ENCODE data around the gene TMEM132C. TPM values are rescaled to one million over a fixed set of nuclear protein-coding genes. Genes with fewer than 3 reads are reported as not detected.

The TMEM132C gene
- total and polyA plus RNA-seq, 2 donors (not counting 3 experiments of a cell fraction or from before 2014, with no cell fraction given) = not detected

DNA sequence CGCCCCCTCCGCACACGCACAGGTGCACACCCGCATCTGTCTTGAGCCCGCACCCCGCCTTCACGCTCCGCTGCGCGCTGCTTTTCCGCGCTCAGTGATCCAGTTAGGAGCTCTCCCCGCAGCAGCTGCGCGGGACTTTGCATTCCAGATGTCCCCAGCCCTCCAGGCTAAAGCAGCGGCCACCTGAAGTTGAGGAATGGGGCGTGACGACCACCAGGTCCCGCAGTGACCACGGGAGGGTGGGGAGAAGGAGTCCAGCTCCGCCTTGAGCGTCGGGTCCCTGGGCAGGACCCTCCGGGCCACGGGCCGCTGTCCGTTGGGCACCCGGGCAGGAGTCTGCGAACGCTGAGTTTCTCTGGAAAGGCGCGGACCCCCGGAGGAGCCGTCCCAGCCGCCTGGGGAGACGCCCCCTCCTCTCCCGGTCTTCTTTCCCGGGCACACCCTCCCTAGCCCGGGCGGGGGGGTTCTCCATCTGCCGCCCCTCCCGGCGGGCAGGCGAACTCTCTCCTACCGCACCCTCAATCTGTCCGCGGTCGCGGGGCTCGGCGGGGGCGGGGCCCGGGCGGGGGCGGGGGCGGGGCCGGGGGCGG is 334 bp upstream of the TMEM132C start:
- no TSS peak for BruUV-seq (replicated peaks)
- no peak overlapping the region for H3K4me2 ChIP-seq (ENCODE audit: insufficient read depth, low read length)
- no peaks in the 10 kb centered on the region for H4K20me1 ChIP-seq (replicated peaks; ENCODE audit: control insufficient read depth, extremely low read depth, insufficient read depth, low read length)
- DNase-seq (ENCODE audit: low read depth, low spot score) (no peak), FAIRE-seq (no peak)
- ChIA-PET CTCF (no interaction called here), POLR2A (no interaction called here)
- no peaks in the 10 kb centered on the region for H3K4me1 ChIP-seq (ENCODE audit: control insufficient read depth, extremely low read depth, insufficient read depth, low read length)
- no peak for TF ChIP-seq GATA2 (IDR thresholded peaks at IDR 0.05; ENCODE audit: insufficient read depth, insufficient read length, low read depth, low read length)
- TF ChIP-seq CTCF (IDR thresholded peaks at IDR 0.05; ENCODE audit: extremely low read depth in 1 of 2, insufficient read depth in 1 of 2, low read depth in 1 of 2, low read length in 2 of 2) = no peak
- no peak for TF ChIP-seq JUN (IDR thresholded peaks at IDR 0.05; ENCODE audit: borderline replicate concordance, insufficient read depth, insufficient read length, low read depth)
- no peak for TF ChIP-seq FOS (IDR thresholded peaks at IDR 0.05; ENCODE audit: borderline replicate concordance, insufficient read depth, low read length)
- no peak for TF ChIP-seq POLR2A (IDR thresholded peaks at IDR 0.05; ENCODE audit: low read depth, low read length)
- TF ChIP-seq POLR2AphosphoS5 (IDR thresholded peaks at IDR 0.05; ENCODE audit: insufficient read depth, low read depth, low read length) = no peak
- TF ChIP-seq, protein P1, sequence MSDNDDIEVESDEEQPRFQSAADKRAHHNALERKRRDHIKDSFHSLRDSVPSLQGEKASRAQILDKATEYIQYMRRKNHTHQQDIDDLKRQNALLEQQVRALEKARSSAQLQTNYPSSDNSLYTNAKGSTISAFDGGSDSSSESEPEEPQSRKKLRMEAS (IDR thresholded peaks at IDR 0.05; ENCODE audit: insufficient read depth, insufficient read length) = no peak
- no peak for TF ChIP-seq EZH2 (IDR thresholded peaks at IDR 0.05; ENCODE audit: borderline replicate concordance, low read depth, low read length, severe bottlenecking)
- no peaks in the 10 kb centered on the region for H3K27me3 ChIP-seq (ENCODE audit: control insufficient read depth in 2 of 2, insufficient read depth in 2 of 2, low read length in 2 of 2)
- no peak overlapping the region for H2AFZ ChIP-seq (ENCODE audit: low read depth, low read length)
- intact Hi-C loops (cut with micrococcal nuclease) (no loop called here), dilution Hi-C loops (cut with MboI; ENCODE audit: extremely low pct_ligation_motif_present, low sequenced_read_pairs) (no loop called here)
- H3K9ac ChIP-seq (replicated peaks; ENCODE audit: extremely low read depth, insufficient read depth, low read length) = no peak overlapping the region
- H3K4me3 ChIP-seq (replicated peaks in 1 of 3; ENCODE audit: insufficient read depth in 1 of 3, low read depth in 1 of 3, low read length in 3 of 3) = no peak overlapping the region
- no peak overlapping the region for H3K27ac ChIP-seq (ENCODE audit: insufficient read depth, low read depth, low read length)
- no peaks in the 10 kb centered on the region for H3K9me1 ChIP-seq (replicated peaks; ENCODE audit: control insufficient read depth, extremely low read depth, insufficient read depth, low read length)
- no peaks in the 10 kb centered on the region for H3K79me2 ChIP-seq (ENCODE audit: control insufficient read depth, insufficient read depth, low read length)
- peaks cover 7% of the 10 kb centered on the region for H3K9me3 ChIP-seq (replicated peaks; ENCODE audit: control insufficient read depth, insufficient read depth, low read length)
- no peaks in the 10 kb centered on the region for H3K36me3 ChIP-seq (ENCODE audit: control insufficient read depth in 2 of 2, extremely low read depth in 1 of 2, insufficient read depth in 2 of 2, low read length in 2 of 2)

Data from endothelial cell of umbilical vein (primary cell).